ENCODE results near the gene RASGRP3.

RASGRP3 gene

DNA sequence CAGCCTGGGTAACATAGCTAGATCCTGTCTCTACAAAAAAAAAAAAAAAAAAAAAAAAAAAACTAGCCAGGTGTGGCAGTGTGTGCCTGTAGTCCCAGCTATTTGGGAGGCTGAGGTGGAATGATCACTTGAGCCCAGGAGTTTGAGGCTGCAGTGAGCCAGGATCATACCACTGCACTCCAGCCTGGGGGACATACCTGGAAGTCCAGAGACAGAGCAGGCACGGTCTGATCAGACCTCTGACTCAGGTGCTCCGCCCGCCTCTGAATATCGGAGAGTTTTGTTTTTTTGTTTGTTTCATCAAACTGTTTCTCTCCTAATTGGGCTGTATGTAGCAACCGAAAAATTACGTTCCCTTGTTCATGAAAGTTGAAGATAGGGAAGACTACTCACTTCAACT, 49.2 kb downstream of the RASGRP3 start:
- no peak for TF ChIP-seq ZFX (IDR thresholded peaks at IDR 0.05; ENCODE audit: borderline replicate concordance)
- TF ChIP-seq, protein P1, sequence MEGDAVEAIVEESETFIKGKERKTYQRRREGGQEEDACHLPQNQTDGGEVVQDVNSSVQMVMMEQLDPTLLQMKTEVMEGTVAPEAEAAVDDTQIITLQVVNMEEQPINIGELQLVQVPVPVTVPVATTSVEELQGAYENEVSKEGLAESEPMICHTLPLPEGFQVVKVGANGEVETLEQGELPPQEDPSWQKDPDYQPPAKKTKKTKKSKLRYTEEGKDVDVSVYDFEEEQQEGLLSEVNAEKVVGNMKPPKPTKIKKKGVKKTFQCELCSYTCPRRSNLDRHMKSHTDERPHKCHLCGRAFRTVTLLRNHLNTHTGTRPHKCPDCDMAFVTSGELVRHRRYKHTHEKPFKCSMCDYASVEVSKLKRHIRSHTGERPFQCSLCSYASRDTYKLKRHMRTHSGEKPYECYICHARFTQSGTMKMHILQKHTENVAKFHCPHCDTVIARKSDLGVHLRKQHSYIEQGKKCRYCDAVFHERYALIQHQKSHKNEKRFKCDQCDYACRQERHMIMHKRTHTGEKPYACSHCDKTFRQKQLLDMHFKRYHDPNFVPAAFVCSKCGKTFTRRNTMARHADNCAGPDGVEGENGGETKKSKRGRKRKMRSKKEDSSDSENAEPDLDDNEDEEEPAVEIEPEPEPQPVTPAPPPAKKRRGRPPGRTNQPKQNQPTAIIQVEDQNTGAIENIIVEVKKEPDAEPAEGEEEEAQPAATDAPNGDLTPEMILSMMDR (IDR thresholded peaks at IDR 0.05), result no peak
- no peak overlapping the region for H3K27ac ChIP-seq

DNA sequence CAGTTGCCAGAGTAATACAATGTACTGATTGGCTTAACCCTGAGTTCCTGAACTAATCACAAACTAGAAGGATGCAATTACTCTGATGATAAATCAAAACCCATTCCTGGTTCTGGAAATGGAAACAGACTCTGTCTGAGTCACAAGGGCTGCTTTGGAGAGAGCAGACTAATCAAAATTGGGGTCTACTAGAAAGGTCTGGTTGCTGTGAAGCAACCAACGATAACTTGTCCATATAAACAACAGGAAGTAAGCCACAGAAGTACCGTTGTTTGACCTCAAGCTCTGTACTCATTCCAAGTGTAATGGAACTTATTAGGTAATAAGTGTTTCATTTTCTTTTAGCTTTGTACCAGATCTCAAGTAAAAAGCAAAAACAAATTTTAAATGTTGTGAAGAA, 49.7 kb downstream of the RASGRP3 start:
- TF ChIP-seq ZFX (IDR thresholded peaks at IDR 0.05; ENCODE audit: borderline replicate concordance), result no peak
- TF ChIP-seq, protein P1 (IDR thresholded peaks at IDR 0.05), result no peak
- H3K27ac ChIP-seq, result no peak overlapping the region

DNA sequence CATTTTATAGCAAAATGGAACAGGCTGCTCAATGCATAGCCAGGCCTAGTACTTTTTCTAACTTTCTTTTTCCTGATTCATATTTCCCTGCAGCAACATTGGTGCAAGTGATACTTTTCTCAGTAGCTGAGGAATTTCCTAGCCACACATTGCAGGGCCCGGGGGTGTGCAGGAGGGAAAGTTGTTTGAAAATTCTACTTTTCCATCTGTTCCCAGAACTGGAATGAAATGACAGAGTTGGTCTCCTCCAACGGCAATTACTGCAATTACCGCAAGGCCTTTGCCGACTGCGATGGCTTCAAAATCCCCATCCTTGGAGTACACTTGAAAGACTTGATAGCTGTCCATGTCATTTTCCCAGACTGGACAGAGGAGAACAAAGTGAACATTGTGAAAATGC, 50.5 kb downstream of the RASGRP3 start:
- no peak overlapping the region for H3K27ac ChIP-seq

DNA sequence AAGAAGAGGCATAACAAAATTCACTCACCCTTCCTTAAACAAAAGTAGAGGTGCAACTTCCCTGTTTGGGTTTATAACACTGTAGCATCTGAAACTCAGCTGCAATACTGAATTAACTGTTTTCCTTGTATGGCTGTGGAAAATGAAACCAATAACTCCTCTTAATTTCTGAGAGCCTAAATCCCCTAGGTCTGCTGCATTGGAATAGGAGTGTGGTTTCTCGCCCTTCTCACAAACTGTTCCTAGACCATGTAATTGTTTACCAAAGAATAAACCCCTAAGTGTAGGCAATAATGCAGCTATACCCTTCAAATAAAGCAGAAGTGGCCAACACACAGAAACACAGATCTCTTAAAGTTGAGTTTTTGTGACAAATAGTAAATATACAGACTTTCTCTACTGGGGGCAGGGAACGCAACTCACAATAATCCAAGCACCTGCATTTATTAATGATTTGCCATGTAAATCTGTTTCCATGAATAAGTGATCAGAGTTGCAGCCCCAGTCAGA, 52.0 kb downstream of the RASGRP3 start:
- H3K27ac ChIP-seq, result no peak overlapping the region
- TF ChIP-seq, protein P1 (IDR thresholded peaks at IDR 0.05), result no peak
- TF ChIP-seq ZFX (IDR thresholded peaks at IDR 0.05; ENCODE audit: borderline replicate concordance), result no peak

More for the DNA sequence above, 50.5 kb downstream of the RASGRP3 start:
- TF ChIP-seq, protein P1 (IDR thresholded peaks at IDR 0.05), result no peak
- no peak for TF ChIP-seq ZFX (IDR thresholded peaks at IDR 0.05; ENCODE audit: borderline replicate concordance)

DNA sequence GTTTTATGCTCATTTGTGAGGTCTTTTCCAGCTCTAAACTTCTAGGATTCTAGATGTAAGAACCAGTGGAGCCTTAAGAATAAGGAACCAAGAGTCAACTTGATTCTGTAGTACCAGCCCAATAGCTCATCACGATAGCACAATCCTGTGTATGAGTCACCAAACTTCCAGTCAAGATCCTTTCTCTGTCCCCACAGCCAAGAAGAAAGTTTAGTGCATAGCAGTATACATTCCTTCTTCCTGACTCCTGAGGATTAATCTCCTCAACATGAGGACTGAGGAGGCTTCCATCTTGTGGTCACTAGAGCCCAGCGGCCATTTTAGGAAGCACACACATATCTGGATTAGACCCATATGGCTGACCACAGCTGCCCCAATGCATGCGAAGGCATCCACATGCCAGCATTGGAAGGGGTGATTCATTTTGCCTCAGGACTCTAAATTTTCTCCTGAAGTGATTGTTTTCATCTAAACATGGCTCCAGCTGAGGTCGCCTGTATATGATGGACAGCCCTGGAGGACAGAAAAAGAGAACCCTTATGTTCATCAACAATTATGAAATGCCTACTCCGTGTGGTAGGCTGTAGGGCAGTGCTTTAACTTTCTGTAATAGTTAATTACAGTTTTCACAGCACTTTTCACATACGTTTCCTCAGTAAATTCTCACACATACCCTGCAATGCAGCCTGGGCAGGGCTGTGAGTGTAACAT, 53.5 kb downstream of the RASGRP3 start:
- TF ChIP-seq, protein P1 (IDR thresholded peaks at IDR 0.05), result no peak
- TF ChIP-seq ZFX (IDR thresholded peaks at IDR 0.05; ENCODE audit: borderline replicate concordance), result no peak
- no peak overlapping the region for H3K27ac ChIP-seq

DNA sequence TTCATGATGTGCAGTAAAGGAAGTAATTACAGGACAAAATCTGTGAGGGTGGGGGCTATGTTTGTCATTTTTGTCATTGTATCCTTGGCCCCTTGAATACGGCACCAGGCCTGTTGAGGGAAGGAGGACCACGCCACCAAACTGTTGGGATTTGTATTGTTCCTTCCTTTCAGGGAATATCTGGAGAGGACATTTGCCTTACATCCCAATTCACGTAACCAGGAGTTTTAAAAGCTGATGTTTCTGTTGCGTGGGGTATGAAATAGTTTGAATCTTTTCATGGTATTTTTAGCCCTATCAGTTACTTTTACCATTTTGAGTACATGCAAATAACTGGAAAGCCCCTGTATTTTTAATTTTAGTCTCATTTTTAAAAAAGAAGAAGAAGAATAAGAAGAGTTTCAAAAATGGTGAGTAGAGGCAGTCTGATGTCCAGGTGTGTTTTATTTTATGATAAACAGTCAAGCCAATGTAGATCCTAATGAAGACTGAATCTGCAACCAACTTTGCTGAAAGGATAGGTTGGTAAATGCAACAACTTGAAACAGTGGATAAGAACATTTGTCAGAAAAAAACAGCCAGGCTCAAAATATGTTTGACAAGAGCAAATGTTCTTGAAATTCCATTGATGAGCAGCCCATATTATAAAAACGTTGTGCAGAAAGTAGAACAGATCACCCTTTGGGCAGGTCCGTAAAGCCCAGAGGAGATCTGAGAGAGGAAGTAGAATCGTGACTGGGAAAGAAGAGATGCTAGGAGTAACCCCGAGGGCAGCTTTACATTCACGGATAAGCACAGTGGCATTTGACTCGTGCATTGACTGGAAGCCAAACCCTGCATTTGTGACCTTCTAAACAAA, 54.5 kb downstream of the RASGRP3 start:
- no peak for TF ChIP-seq ZFX (IDR thresholded peaks at IDR 0.05; ENCODE audit: borderline replicate concordance)
- TF ChIP-seq, protein P1 (IDR thresholded peaks at IDR 0.05), result no peak
- H3K27ac ChIP-seq, result no peak overlapping the region
